ENCODE data around the gene TM9SF2.

The TM9SF2 gene

DNA sequence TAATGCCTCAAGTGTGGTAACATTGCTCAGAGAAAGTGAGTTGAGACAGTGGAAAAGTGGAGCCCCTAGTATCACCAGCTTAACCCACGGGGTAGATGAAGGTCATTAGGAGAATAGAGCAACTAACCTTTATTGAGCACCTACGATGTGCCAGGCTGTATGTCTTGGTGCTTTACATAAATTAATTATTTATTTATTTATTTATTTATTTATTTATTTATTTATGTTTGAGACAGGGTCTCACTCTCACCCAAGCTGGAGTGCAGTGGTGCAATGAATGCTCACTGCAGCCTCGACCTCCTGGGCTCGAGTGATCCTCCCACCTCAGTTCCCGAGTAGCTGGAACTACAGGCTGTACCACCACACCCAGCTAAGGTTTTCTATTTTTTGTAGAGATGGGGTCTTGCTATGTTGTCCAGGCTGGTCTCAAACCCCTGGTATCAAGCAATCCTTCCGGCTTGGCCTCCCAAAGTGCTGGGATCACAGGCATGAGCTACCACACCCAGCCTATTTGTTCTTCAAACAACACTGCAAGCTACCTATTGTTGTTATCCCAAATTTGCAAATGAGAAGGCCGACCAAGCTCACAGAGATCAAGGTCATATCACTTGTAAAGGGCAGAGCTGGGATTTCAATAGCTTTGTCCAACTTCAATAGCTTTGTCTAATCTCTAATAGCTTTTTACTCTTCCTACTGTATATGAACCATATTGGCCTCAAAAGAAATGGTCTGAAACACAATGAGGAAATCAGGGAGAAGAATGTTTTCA, 79.4 kb downstream of the TM9SF2 start:
- TF ChIP-seq, protein P1, sequence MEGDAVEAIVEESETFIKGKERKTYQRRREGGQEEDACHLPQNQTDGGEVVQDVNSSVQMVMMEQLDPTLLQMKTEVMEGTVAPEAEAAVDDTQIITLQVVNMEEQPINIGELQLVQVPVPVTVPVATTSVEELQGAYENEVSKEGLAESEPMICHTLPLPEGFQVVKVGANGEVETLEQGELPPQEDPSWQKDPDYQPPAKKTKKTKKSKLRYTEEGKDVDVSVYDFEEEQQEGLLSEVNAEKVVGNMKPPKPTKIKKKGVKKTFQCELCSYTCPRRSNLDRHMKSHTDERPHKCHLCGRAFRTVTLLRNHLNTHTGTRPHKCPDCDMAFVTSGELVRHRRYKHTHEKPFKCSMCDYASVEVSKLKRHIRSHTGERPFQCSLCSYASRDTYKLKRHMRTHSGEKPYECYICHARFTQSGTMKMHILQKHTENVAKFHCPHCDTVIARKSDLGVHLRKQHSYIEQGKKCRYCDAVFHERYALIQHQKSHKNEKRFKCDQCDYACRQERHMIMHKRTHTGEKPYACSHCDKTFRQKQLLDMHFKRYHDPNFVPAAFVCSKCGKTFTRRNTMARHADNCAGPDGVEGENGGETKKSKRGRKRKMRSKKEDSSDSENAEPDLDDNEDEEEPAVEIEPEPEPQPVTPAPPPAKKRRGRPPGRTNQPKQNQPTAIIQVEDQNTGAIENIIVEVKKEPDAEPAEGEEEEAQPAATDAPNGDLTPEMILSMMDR (IDR thresholded peaks at IDR 0.05), result no peak

DNA sequence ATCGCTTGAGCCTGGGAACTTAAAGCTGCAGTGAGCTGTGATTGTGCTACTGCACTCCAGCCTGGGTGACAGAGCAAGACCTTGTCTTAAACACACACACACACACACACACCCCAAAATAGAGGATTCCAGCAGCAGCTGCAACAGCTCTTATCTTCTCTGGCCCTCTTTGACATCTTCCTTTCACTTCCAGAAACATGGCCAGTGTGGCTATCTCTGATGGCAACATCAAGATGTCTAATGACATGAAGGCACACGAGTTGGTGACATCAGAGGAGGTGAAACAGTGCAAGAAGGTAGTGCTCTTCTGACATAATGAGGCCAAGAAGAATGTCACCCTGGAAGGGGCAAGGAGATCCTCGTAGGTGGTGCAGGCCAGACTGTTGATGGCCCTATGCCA, 81.2 kb downstream of the TM9SF2 start:
- TF ChIP-seq, protein P1 (IDR thresholded peaks at IDR 0.05), result no peak

DNA sequence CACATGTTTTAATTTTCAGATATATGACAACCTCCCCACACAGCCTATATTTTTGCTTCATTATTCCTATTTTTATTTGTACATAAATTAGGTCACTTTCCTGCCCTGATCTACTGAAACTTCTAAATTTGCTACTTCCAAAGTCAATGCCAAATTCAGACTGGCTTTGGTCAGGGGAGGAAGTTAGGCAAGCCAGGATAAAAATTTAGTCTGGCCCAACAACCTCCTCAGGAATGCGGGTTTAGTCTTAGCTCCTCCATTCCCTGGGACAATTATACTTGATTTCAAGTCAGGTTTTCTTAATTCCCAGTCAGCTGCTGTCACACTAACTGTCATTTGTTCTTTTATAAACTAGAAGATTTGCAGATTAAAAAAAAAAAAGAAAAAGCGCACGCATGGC, 84.3 kb downstream of the TM9SF2 start:
- TF ChIP-seq, protein P1 (IDR thresholded peaks at IDR 0.05), result no peak

DNA sequence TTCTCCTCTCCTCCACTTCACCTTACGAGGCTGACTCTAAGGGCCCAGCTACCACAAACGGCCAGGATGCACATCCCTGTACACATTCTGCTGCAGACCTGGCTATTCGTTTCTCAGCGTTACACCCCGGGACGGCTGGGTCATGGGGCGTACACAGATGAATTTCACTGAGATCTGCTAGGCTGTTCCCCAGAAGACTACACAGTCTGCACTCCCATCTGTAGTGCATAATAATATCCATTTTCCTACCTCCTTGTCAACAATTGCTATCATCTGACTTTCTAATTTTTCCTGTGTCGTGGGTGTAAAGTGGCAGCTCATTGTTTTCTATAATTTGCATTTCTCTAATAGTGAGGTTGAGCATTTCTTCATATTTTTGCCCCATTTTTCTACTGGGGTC, 85.7 kb downstream of the TM9SF2 start:
- TF ChIP-seq, protein P1 (IDR thresholded peaks at IDR 0.05), result no peak

DNA sequence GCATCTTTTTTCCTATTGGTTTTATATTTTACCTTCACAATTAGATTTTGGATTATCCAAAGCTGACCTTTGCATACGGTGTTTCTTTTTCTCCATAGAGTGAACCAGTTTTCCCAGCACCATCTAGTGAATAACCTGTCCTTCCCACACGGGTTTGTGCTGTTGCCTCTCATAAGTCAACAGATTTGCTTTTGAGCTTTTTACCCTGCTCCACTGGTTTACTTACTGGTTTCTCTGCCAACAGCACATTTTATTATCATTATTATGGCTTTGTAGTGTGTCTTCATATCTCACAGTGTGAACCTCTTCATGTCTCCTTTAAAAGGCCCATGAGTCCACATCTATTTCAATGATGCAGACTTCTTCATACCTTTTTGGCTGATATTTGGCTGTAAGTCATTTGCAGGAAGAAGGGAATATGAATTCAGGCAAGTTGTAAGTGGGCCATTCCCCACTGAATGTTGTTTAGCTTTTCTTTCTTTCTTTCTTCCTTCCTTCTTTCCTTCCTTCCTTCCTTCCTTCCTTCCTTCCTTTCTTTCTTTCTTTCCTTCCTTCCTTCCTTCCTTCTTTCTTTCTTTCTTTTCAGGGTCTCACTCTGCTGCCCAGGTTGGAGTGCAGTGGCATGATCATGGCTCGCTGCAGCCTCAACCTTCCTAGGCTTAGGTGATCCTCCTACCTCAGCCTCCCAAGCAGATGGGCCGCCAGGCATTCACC, 86.8 kb downstream of the TM9SF2 start:
- TF ChIP-seq, protein P1 (IDR thresholded peaks at IDR 0.05), result no peak

DNA sequence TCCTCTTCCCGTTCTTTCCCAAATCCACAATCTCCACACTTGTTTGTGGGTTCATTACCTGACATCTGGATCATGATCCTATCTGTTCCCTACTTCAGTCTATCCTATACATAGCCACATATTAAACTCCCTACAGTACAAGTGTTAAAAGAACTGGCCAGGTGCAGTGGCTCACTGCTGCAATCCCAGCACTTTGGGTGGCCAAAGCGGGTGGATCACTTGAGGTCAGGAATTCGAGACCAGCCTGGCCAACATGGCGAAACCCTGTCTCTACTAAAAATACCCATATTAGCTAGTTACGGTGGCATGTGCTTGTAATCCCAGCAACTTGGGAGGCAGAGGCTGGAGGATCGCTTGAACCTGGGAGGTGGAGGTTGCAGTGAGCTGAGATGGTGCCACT, 88.3 kb downstream of the TM9SF2 start:
- TF ChIP-seq, protein P1 (IDR thresholded peaks at IDR 0.05), result no peak

DNA sequence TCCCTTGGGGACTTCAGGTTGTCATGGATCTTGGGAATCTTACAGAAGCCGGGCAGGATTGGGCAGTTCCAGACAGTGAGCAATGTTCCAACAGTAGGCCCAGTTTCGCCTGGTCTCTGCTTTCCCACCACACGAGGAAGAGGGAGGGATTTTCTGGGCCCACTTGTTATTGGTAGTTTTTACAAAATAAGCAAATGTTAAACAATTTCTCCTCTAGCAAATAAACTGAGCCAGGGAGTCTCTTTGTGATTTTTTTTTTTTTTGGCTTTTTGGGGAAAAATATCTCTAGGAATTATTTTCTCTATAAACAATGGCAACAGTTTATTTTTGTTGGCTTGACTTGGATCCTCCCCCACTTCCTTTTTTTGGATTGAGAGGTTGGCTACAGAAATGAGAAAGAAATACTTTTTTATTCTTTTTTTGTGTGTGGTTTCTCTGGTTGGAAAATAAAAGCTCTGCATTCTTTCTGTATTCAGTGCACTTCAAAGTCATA, 89.3 kb downstream of the TM9SF2 start:
- TF ChIP-seq, protein P1 (IDR thresholded peaks at IDR 0.05), result no peak
